Lower leg skin (tissue), 3 donors: ENCODE data around the gene IL3RA.

ENCODE experiments used
- POLR2A ChIP-seq, 2 donors: fragments of 450-650 bp; IDR thresholded peaks; one replicate each; pipeline ENCODE4 v1.6.1; 2016 to 2017; ENCODE audit warnings: antibody characterized with exemption in 2 of 2, mild to moderate bottlenecking in 1 of 2, moderate library complexity in 1 of 2
- TF ChIP-seq, protein P1 (sequence below), 3 donors: fragments of 450-650 bp; IDR thresholded peaks; one replicate each; pipeline ENCODE4 v1.5.1; 2016; ENCODE audit warnings: antibody characterized with exemption in 3 of 3, mild to moderate bottlenecking in 3 of 3, moderate library complexity in 2 of 3

- TF ChIP-seq POLR2A (IDR thresholded peaks at IDR 0.05): no peak
- TF ChIP-seq, protein P1, sequence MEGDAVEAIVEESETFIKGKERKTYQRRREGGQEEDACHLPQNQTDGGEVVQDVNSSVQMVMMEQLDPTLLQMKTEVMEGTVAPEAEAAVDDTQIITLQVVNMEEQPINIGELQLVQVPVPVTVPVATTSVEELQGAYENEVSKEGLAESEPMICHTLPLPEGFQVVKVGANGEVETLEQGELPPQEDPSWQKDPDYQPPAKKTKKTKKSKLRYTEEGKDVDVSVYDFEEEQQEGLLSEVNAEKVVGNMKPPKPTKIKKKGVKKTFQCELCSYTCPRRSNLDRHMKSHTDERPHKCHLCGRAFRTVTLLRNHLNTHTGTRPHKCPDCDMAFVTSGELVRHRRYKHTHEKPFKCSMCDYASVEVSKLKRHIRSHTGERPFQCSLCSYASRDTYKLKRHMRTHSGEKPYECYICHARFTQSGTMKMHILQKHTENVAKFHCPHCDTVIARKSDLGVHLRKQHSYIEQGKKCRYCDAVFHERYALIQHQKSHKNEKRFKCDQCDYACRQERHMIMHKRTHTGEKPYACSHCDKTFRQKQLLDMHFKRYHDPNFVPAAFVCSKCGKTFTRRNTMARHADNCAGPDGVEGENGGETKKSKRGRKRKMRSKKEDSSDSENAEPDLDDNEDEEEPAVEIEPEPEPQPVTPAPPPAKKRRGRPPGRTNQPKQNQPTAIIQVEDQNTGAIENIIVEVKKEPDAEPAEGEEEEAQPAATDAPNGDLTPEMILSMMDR (IDR thresholded peaks at IDR 0.05): no peak
Observed at GRCh38 chrX:1420371-1420770, 83.8 kb downstream of the IL3RA start.
